HG03457 (cell line): ENCODE measurements around the gene FAM216A.
"Not testable (repeated sequence)": the region's sequence is repeated elsewhere in the genome, so short reads cannot be mapped to it uniquely, and the experiment has no call there.

Experiments used
- ATAC-seq: cut with Tn5 transposase; IDR thresholded peaks from one replicate; pipeline ENCODE4 v1.9.1; 2021; ENCODE audit warnings: moderate number of reproducible peaks; ENCODE audit not compliant: unreplicated experiment

Gene FAM216A

GRCh38 chr12:110498984-110499706 lies 30.5 kb downstream of the FAM216A start:
- ATAC-seq: no peak

GRCh38 chr12:110501399-110501751 lies 32.7 kb downstream of the FAM216A start:
- peak; percentile 5 for ATAC-seq

DNA sequence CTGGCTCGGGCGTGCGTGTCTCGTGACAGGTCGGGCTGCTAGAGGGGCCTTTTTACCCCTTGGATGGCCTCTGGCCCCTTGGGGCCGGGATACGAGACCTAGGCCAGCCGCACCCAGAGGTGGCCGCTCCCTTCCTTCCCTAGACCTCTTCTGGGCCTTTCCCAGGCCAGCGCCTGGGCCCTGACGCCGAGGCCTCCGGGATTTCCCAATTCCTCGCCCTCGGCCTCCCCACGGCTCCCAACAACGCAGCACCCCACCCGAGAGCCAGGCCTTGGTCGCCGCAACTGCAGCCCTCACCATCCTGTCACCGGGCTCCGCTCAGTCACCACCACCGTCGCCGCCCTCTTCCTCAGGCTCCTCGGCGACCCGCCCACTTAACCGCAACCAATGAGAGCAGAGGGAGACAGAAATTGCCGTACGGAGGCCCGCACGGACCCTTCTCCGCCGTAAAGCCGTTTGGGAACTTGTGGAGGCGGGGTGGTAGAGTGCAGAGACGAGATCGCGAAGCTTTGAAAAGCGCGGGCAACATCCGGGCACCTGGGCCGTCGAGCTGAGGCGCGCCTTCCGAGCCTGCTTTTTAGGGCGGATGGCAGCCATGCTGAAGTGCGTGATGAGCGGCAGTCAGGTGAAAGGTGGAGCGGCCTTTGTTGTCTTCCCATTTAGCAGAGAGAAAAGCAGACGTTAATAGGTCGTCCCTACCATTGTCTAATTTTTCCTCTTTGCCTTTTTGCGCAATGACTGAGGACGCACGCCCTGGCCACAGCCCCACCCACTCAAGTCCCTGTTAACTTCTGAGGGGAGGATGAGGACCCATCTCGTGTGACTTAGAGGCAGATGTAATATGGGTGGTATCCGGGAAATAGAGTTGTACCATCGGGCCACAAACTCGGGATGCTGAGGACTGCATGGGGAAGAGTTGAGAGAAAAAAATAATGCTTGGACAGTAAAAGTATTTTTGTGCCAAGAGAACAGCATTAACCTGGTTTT lies 33.4 kb downstream of the FAM216A start, which contains the start of the genes RAD9B and VPS29:
RAD9B (plus strand) TSS at position 580 of the 987 bp plus-strand sequence; CDS start at position 587, 7 bp downstream.
VPS29 (minus strand) TSS at position 360 of the 987 bp plus-strand sequence; CDS start at position 300, 60 bp downstream.
- peak; percentile 78 for ATAC-seq

DNA sequence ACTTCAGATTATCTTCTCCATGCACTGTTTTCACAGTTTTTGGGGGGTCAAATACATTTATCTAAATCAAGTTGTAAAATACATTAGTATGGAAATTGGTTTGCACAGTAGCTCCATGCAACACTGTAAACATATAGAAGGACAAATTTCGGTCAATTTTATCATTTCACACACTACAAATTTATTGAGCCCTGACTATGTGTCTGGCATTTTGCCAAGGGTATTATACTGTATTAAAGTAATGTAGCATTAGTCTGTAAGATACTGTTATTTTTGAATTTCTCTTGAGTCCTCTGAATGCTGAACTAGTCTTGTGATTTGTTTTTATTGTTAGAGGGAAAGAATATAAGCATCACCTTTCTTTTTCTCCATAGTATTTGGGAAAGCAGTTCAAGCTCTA lies 34.8 kb downstream of the FAM216A start:
- no peak for ATAC-seq

- ATAC-seq: no peak
These were observed 36.7 kb downstream of the FAM216A start for GRCh38 chr12:110505332-110505731.

DNA sequence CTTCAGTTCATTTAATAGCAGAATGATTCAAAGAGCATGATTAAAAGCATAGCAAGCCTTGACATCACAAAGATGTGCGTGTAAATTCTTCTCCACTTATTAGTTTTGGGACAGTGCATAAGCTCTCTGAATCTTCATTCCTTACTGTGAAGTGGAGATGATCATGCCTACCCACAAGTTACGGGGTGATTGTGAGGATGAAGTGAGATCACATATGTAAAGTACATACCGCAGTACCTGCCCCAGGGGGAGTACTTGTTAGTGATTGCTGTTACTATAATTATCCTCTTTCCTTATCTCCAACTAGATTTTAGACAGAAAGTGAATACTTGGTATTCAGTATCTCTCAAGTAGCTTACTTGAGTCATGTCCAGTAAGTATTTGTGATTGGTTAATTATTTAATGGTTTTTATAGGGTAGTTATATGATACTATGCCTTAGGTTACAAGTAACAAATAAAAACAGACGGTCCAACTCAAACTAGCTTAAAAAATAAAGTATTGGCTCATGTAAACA lies 39.5 kb downstream of the FAM216A start:
- no peak for ATAC-seq

GRCh38 chr12:110513842-110514241 lies 45.2 kb downstream of the FAM216A start:
- ATAC-seq: no peak

GRCh38 chr12:110514363-110514762 lies 45.7 kb downstream of the FAM216A start:
- no peak for ATAC-seq

- no peak for ATAC-seq
These were observed 48.4 kb downstream of the FAM216A start for GRCh38 chr12:110516995-110517394.

GRCh38 chr12:110518014-110518413 lies 49.4 kb downstream of the FAM216A start:
- ATAC-seq: not testable (repeated sequence)

- ATAC-seq: not testable (repeated sequence)
These were observed 52.4 kb downstream of the FAM216A start for GRCh38 chr12:110520876-110521712.

DNA sequence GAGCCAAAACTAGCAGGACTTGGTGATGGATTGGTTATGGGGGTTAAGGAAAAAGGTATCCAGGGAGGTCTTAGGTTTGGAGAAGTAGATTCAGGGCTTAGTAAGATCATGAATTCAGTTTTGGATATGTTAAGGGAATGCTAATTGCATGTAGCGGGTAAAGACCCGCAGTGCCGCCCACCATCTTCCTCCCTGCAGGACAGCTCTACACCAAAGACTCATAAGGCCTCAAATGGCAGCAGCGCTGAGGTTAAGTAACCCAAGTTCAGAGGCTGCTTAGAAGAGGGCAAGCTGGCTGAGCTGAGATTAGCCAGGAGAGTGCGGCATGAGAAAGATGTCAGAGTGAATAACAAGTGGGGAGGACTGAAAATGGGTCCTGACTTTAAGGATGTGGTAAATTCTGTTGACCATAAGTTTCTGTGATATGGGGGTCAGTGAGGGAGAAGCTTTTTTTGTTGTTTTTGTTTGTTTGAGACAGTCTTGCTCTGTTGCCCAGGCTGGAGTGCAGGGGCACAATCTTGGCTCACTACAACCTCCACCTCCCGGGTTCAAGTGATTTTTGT lies 59.7 kb downstream of the FAM216A start:
- no peak for ATAC-seq

GRCh38 chr12:110530511-110530910 lies 61.9 kb downstream of the FAM216A start:
- ATAC-seq: no peak

GRCh38 chr12:110531741-110532333 lies 63.2 kb downstream of the FAM216A start:
- ATAC-seq: peak; percentile 57

GRCh38 chr12:110532644-110533043 lies 64.0 kb downstream of the FAM216A start:
- no peak for ATAC-seq

DNA sequence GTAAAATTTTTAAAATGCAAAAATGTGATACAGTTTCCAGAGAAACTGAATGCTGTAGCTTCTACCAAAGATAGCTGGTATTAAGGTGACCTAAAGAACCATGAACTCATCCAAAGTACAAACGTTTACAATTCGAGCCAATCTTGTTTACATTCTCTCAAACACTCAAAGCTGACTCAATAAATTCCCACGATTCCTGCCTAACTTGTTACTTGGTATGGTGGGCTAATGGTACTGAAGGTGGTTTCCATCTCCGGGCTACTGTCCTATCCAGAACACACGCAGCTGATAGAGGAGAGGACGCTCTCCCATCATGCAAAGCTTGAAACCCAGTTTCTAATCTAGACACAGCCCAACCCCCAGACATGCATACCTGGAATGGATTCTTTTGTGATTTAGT lies 65.0 kb downstream of the FAM216A start:
- no peak for ATAC-seq

GRCh38 chr12:110534811-110535210 lies 66.2 kb downstream of the FAM216A start:
- ATAC-seq: no peak

DNA sequence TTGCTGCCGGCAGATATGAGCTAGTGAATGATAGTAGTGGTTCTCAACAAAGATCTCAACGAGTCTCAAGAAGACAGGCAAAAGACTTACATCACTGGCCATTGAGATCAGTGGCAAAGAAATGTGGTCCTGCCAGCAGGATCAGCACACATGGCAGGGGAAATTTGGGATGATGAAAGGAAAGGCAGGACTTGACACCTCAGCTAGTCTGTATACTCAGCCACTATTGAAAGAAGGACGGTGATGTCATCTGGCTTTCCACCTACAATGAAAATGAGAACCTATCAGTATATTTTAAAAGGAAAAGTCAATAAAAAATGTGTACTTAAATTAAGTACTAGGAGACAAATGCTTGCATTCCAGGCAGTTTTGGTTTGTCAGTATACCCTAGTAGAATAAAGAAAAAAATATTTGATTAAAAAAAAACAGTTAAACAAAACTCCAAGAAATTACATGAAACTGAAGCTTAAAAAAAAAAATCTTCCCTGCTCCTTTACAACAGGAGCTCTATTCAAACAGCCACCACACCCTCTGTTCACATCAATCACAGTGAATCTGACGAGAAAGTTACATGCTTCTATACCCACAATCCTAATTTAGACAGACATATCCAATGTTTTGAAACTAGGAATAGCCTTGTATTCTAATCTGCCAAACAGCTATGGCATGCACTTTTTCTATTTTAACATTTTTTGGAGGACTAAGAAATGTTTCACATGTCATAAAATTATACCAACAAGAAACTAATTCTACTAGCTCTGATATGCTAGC lies 68.4 kb downstream of the FAM216A start:
- ATAC-seq: no peak
